Small intestine (tissue), 7 donors: ENCODE measurements around the gene DDO. TPM values are rescaled to one million over a fixed set of nuclear protein-coding genes. Genes with fewer than 3 reads are reported as not detected.

Experiments
- DNase-seq, 2 donors: peaks; one replicate each; pipeline versions ENCODE4 v3.0.0 to v3.0.0-alpha.2; 2013
- FAIRE-seq: peaks from 2 replicates; lab custom pipeline; 2012; peaks lifted over from hg19 to GRCh38; lab: Jason Lieb, UNC
- H3K27ac ChIP-seq, 3 donors: one replicate each; pipeline ENCODE4 v1.5.1; 2013; ENCODE audit warnings: low read length in 2 of 3, mild to moderate bottlenecking in 2 of 3, control low read depth in 1 of 3, inconsistent platforms in 1 of 3, low read depth in 1 of 3, moderate library complexity in 1 of 3
- H3K27me3 ChIP-seq, 3 donors: one replicate each; pipeline ENCODE4 v1.6.1; 2013; ENCODE audit warnings: low read length in 3 of 3, inconsistent platforms in 1 of 3; ENCODE audit not compliant: control insufficient read depth in 3 of 3, insufficient read depth in 3 of 3
- H3K36me3 ChIP-seq, 3 donors: one replicate each; pipeline ENCODE4 v1.6.1; 2013; ENCODE audit warnings: low read length in 3 of 3, inconsistent platforms in 1 of 3, low read depth in 1 of 3, mild to moderate bottlenecking in 1 of 3, moderate library complexity in 1 of 3; ENCODE audit not compliant: control insufficient read depth in 3 of 3, insufficient read depth in 2 of 3
- H3K4me1 ChIP-seq, 3 donors: one replicate each; pipeline ENCODE4 v1.6.1; 2013; ENCODE audit warnings: low read length in 2 of 3, inconsistent platforms in 1 of 3, low read depth in 1 of 3, mild to moderate bottlenecking in 1 of 3, moderate library complexity in 1 of 3; ENCODE audit not compliant: control insufficient read depth in 3 of 3, insufficient read depth in 2 of 3
- H3K4me3 ChIP-seq, 3 donors: one replicate each; pipeline ENCODE4 v1.5.1; 2013; ENCODE audit warnings: low read length in 3 of 3, control low read depth in 1 of 3, inconsistent platforms in 1 of 3, low read depth in 1 of 3, mild to moderate bottlenecking in 1 of 3, moderate library complexity in 1 of 3
- H3K9me3 ChIP-seq, 2 donors: one replicate each; pipeline ENCODE4 v1.6.1; 2013; ENCODE audit warnings: low read depth in 1 of 2, low read length in 1 of 2; ENCODE audit not compliant: control insufficient read depth in 2 of 2, insufficient read depth in 1 of 2
- WGBS, 3 donors: extraction: QIAGEN DNeasy Blood & Tissue Kit; methylation state at CpG; one replicate each; pipeline ENCODE4 v1.1.7; 2013; 5-methylcytosine and 5-hydroxymethylcytosine counted together
- polyA plus RNA-seq, 4 donors: library from polyadenylated mRNA; stranded (reverse) in 3 of 4; unstranded in 1 of 4; fragments of 200-250 nt in 3 of 4; fragments of 120-200 nt in 1 of 4; gene quantifications; one replicate each; pipeline versions ENCODE4 v1.2.1 to v1.2.3, GENCODE V29; 2013
- donor health status: healthy with polysubstance abuse.
- donor health status: control.
- donor health status: control.
- donor health status: Bipolar disorder and iron deficiency.
- donor health status: healthy.

Gene DDO
- polyA plus RNA-seq, 4 donors = 4.4 to 8.5 (median 6.8) TPM

DNA sequence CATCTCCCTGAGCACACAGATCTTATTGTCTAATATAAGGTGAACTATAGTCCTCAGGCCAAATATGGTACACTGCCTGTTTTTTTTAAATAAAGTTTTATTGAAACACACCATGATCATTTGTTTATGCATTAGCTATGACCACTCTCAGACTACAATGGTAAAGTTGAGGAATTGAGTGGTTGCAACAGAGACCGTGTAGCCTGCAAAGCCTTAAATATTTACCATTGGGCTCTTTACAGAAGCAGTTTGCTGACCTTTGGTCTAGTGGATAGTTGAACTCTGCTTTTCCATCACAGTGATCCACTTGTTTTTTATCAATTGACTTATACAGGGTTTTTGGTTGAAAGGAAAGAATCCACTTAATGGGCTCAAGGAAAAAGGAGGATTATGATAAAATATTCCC is 29.9 kb downstream of the DDO start:
- Histone ChIP-seq H3K4me1 (peaks cover 0 to 2% (median 0%) of the 10 kb centered on the region in 3 donors), H3K27ac (no peak overlapping the region), H3K36me3 (no peaks in the 10 kb centered on the region), H3K9me3 (no peaks in the 10 kb centered on the region), H3K4me3 (no peak overlapping the region), H3K27me3 (no peaks in the 10 kb centered on the region)
- FAIRE-seq (no peak), DNase-seq (no peak)
- 69 to 84% (median 73%) methylated on average over 1 of the region's 1 CpG for WGBS, 3 donors

- no peak for DNase-seq
- Histone ChIP-seq H3K27me3 (no peaks in the 10 kb centered on the region), H3K27ac (no peak overlapping the region), H3K9me3 (no peaks in the 10 kb centered on the region), H3K4me3 (no peak overlapping the region), H3K4me1 (no peaks in the 10 kb centered on the region), H3K36me3 (no peaks in the 10 kb centered on the region)
- WGBS, 3 donors = 79 to 91% (median 85%) methylated on average over 9 of the region's 9 CpGs
- no peak for FAIRE-seq
Measured at GRCh38 chr6:110378552-110378951, 36.8 kb downstream of the DDO start.

DNA sequence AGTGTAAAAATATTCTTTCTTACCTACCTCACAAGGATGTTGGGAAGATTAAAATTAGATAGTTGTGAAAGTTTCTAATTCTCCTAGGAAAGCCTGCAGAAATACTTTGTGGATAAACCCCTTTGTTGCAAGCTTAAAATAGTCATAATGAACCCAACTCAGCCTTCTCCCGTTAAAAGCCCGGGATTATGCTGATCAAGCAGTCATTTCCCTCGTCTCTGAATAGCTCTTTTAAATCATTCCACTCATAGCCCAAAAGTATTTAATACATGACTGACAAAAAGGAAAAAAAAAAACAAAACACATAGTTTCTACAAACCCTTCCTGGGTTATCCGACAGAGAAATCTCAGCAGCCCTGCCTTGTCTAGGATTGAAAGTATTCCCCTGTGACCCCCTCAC is 46.3 kb downstream of the DDO start:
- FAIRE-seq = no peak

DNA sequence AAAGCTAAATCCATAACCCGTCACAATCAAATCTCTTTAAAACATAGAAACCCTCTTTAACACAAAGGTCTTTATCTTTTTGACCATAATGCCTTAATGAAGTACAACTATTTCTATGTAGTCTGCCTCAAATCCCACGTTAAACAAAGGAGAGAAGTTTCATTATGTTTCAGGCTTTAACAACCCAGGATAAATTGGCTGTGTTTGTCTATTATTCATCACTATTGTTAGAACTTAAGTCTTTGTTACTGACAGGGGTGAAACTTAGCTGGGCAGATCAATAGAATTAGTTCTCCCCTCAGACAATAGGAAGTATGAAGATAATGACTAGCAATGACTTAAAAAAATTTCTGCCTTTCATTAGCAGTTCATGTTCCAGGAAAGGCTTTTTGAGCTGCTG is 47.1 kb downstream of the DDO start:
- H3K36me3 ChIP-seq = no peaks in the 10 kb centered on the region
- H3K9me3 ChIP-seq = no peaks in the 10 kb centered on the region
- H3K27me3 ChIP-seq = no peaks in the 10 kb centered on the region
- peaks cover 0 to 2% (median 0%) of the 10 kb centered on the region in 3 donors for H3K4me1 ChIP-seq
- FAIRE-seq (no peak), DNase-seq (no peak)
- H3K4me3 ChIP-seq = no peak overlapping the region
- 55 to 74% (median 65%) methylated on average over 2 of the region's 2 CpGs for WGBS, 3 donors
- H3K27ac ChIP-seq = no peak overlapping the region

More for the DNA sequence above, 46.3 kb downstream of the DDO start:
- Histone ChIP-seq H3K27me3 (no peaks in the 10 kb centered on the region), H3K4me3 (no peak overlapping the region), H3K4me1 (peaks cover 0 to 2% (median 0%) of the 10 kb centered on the region in 3 donors), H3K9me3 (no peaks in the 10 kb centered on the region), H3K36me3 (no peaks in the 10 kb centered on the region), H3K27ac (no peak overlapping the region)
- WGBS, 3 donors = 59 to 61% (median 60%) methylated on average over 4 of the region's 4 CpGs
- DNase-seq = no peak

- H3K4me3 ChIP-seq = no peak overlapping the region
- DNase-seq = no peak
- no peaks in the 10 kb centered on the region for H3K27me3 ChIP-seq
- 87 to 96% (median 89%) methylated on average over 1 of the region's 1 CpG for WGBS, 3 donors
- no peaks in the 10 kb centered on the region for H3K36me3 ChIP-seq
- no peaks in the 10 kb centered on the region for H3K9me3 ChIP-seq
- no peak overlapping the region for H3K27ac ChIP-seq
- FAIRE-seq = no peak
- peaks cover 0 to 2% (median 0%) of the 10 kb centered on the region in 3 donors for H3K4me1 ChIP-seq
Measured at GRCh38 chr6:110367825-110368224, 47.5 kb downstream of the DDO start.

GRCh38 chr6:110366975-110367374 is 48.4 kb downstream of the DDO start:
- no peak overlapping the region for H3K4me3 ChIP-seq
- H3K27me3 ChIP-seq = no peaks in the 10 kb centered on the region
- FAIRE-seq (no peak), DNase-seq (no peak)
- no peaks in the 10 kb centered on the region for H3K36me3 ChIP-seq
- no peak overlapping the region for H3K27ac ChIP-seq
- 81 to 87% (median 83%) methylated on average over 2 of the region's 2 CpGs for WGBS, 3 donors
- no peaks in the 10 kb centered on the region for H3K9me3 ChIP-seq
- peaks cover 0 to 2% (median 0%) of the 10 kb centered on the region in 3 donors for H3K4me1 ChIP-seq

- Histone ChIP-seq H3K27me3 (peaks cover 0 to 2% (median 0%) of the 10 kb centered on the region in 3 donors), H3K27ac (no peak overlapping the region), H3K4me1 (peaks cover 0 to 2% (median 0%) of the 10 kb centered on the region in 3 donors), H3K36me3 (no peaks in the 10 kb centered on the region), H3K9me3 (peaks cover 0 to 3% of the 10 kb centered on the region in 2 donors), H3K4me3 (no peak overlapping the region)
- DNase-seq (peak; percentile 9 to 54), FAIRE-seq (no peak)
- 32 to 63% (median 50%) methylated on average over 2 of the region's 2 CpGs for WGBS, 3 donors
Measured at GRCh38 chr6:110366256-110366655, 49.1 kb downstream of the DDO start.

DNA sequence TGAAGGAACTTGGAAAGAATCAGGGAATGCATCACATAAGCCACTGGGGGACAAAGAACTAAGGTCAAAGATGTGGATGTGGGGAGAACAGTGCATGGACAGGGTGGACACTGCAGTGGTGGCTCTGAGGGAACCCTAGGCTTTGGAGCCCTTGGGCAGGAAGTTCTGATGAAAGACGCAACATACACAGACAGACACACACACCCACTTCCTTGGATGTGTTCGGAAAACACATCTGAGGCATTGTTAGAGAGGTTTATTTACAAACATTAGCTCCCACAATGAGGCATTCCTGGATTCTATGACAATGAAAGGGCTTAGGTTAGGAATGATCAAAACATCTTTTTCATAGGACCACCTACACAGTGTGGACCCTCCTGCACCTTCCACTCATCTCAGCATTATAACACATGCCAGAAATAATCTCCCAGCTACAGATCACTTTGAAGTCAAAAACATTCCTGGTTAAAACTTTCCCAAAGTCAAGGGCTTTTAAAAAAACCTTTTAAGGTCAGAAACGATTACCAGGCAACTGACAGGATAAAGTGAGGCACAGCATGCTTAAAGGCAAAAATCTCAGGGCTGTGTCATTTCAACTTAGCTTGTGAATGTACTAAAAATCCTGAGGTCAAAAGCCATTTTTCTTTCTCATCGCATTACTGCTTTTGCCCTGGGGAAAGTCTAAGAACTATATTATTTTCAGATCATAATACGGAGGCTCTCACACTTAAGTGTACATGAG is 50.8 kb downstream of the DDO start:
- Histone ChIP-seq H3K36me3 (no peaks in the 10 kb centered on the region), H3K4me1 (peaks cover 0 to 2% (median 0%) of the 10 kb centered on the region in 3 donors), H3K27me3 (peaks cover 0 to 4% (median 0%) of the 10 kb centered on the region in 3 donors), H3K27ac (no peak overlapping the region), H3K9me3 (peaks cover 0 to 3% of the 10 kb centered on the region in 2 donors), H3K4me3 (no peak overlapping the region)
- FAIRE-seq (no peak), DNase-seq (no peak)
- 73 to 82% (median 78%) methylated on average over 5 of the region's 5 CpGs for WGBS, 3 donors
